HS-5 (cell line): ENCODE results near the gene SP3.

Source experiments
- DNase-seq: peaks from one replicate; pipeline ENCODE4 v3.0.0-alpha.2; 2012; ENCODE audit warnings: low read depth

The SP3 gene

GRCh38 chr2:173996766-173997165 is 31.6 kb upstream of the SP3 start:
- DNase-seq: no peak

GRCh38 chr2:173993459-173993858 is 28.3 kb upstream of the SP3 start:
- no peak for DNase-seq

GRCh38 chr2:173991856-173992588 is 26.8 kb upstream of the SP3 start:
- no peak for DNase-seq

- DNase-seq: no peak
Measured at GRCh38 chr2:173990970-173991819, 26.0 kb upstream of the SP3 start.

- DNase-seq: no peak
Measured at GRCh38 chr2:173990245-173990644, 25.1 kb upstream of the SP3 start.

- no peak for DNase-seq
Measured at GRCh38 chr2:173989884-173990215, 24.7 kb upstream of the SP3 start.

GRCh38 chr2:173989160-173989883 is 24.1 kb upstream of the SP3 start:
- DNase-seq: no peak

GRCh38 chr2:173986805-173987204 is 21.6 kb upstream of the SP3 start:
- DNase-seq: no peak

- DNase-seq: no peak
Measured at GRCh38 chr2:173985605-173985992, 20.4 kb upstream of the SP3 start.

GRCh38 chr2:173984866-173985604 is 19.9 kb upstream of the SP3 start:
- DNase-seq: no peak

GRCh38 chr2:173983391-173983871 is 18.3 kb upstream of the SP3 start:
- no peak for DNase-seq

GRCh38 chr2:173982918-173983317 is 17.7 kb upstream of the SP3 start:
- no peak for DNase-seq

GRCh38 chr2:173982182-173982714 is 17.1 kb upstream of the SP3 start:
- DNase-seq: no peak

- DNase-seq: no peak
Measured at GRCh38 chr2:173981520-173981919, 16.3 kb upstream of the SP3 start.

GRCh38 chr2:173979751-173980351 is 14.7 kb upstream of the SP3 start:
- no peak for DNase-seq

- DNase-seq: no peak
Measured at GRCh38 chr2:173978447-173978846, 13.3 kb upstream of the SP3 start.

- DNase-seq: no peak
Measured at GRCh38 chr2:173972636-173973035, 7.5 kb upstream of the SP3 start.

- DNase-seq: no peak
Measured at GRCh38 chr2:173972165-173972564, 7.0 kb upstream of the SP3 start.

GRCh38 chr2:173970516-173970924 is 5.3 kb upstream of the SP3 start:
- DNase-seq: no peak

GRCh38 chr2:173969886-173970285 is 4.7 kb upstream of the SP3 start:
- no peak for DNase-seq

GRCh38 chr2:173968551-173968950 is 3.4 kb upstream of the SP3 start:
- no peak for DNase-seq
